ENCODE measurements around the gene ANK2.

The ANK2 gene

GRCh38 chr4:113094802-113095201 lies 45.3 kb downstream of the ANK2 start:
- DNase-seq (ENCODE audit: low read depth), result no peak

DNA sequence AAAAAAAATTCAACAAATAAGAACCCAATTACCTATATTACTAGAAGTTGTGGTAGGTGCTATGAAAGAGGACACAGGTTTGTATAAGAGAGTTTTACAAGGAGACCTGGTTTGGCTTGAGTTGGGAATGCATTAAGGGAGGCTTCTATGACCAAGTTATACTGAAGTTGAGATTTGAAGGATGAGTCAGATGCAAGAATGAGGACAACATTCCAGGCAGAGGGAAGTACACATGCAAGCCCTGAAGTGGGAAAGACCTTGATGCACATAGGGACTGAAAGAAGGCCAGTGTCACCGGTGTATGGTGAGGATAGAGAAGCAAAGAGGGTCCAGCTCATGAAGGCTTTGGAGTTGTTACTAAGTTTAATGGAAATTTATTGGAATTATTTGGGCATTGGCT lies 52.2 kb downstream of the ANK2 start:
- no peak for DNase-seq (ENCODE audit: low read depth)

- DNase-seq (ENCODE audit: low read depth), result no peak
Measured at GRCh38 chr4:113103556-113103955, 54.1 kb downstream of the ANK2 start.

GRCh38 chr4:113106108-113106507 lies 56.7 kb downstream of the ANK2 start:
- DNase-seq (ENCODE audit: low read depth), result no peak

DNA sequence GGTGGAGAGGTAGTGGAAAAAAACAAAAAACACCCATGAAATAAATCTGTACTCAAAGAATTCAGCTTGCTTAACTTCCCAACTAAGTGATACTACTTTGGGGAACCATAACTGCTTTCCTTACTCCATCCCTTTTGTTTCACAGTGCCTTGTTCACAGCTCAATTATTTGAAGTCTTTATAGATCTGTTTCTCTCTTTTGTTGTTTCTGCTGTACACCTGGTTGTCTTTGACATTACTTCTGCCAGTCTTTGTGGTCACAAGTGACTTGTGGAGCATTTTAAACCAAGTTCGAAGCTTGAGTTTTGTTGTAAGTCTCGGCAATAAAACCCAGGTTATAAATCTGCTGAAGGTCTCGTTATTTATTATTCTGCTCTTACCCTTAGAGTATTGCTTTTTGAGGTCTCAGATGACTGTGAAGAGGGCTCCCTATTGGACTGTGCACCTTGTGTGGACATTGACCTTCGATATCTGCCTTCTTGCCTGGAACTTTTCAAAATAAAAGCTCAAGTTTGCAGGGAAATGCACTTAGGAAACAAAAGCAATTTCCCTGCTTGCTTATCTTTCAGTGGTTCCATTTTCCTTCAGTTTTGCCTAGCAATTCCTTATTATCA lies 59.8 kb downstream of the ANK2 start:
- no peak for DNase-seq (ENCODE audit: low read depth)

- no peak for DNase-seq (ENCODE audit: low read depth)
Measured at GRCh38 chr4:113112338-113112978, 63.0 kb downstream of the ANK2 start.

DNA sequence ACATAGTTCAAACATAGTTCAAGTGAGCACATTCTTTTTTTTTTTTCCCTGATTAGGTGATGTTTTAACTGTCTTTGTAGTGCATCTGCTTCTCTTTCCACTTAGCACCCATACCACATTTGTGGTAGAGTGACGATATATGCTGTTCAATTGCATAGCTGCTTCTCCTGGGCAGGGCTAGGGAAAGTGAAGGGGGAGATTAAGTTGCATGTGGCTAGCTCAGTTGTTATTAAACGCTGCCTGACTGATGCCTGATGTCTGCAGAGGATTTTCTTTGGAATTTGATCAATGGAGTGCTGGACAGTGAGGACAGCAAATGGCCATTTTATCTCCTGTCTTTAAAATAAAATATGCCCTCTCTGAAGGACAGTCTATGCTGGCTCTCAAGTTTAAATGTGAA lies 63.7 kb downstream of the ANK2 start:
- no peak for DNase-seq (ENCODE audit: low read depth)

DNA sequence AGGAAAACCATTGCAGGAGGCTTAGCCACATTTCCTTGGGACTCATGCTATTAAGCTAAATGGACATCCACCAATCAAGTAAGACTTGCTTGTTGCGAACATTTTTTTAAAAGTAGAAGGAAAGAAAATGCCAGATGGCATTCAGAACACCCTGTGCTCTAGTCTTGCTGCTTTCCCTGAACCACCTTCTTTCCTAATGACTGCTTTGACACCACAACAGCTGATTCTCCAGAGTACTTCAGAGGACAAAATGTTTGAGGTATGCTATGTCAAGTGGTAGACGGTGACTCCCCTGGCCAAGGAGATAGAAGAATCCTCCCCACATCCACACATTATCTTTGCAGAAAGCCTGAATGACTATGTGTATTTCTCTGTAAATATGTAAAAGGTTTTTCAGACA lies 65.4 kb downstream of the ANK2 start:
- no peak for DNase-seq (ENCODE audit: low read depth)

DNA sequence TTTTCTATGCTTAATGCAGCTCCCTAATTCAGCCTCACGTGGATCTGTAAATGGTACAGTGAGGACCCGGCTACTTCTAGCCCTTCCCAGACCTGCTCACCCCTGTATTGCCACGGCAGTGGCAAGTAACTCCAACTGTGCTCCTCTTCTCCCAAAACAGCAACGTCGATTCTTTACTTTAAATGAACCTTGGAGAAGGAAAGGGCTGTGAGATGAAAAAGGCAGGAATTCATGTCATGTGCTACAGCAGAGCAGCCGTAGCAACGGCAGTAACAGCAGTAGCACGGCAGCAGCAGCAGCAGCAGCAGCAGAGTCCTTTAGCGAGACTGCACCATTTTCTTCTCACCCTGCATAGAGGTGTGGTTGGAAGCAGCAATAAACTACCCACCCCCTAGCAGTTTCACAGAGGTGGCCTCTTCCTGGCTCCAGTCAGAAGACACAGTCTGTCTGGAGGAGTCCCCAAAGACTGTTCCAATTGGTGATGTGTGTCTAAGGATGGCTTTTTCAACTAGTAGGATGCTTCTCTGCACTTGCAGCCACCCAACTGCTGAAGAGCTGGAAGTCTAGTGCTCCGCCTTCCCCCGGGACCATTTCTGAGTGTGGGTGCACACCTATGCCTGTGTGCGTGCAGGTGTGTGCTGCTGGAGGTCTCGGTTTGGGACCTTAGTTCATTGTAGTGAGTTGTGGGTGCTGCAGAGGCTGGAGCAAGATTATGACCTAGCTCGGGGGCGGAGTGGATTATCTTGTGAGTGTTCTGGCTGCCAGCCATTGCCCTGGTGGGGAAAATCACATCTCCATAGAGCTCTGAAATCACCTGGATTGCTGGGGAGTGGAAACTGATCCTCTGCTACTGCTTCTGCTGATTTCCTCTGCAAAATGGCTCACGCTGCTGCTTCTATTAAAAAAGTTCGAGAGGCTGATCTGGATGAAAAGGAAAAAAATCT lies 67.2 kb downstream of the ANK2 start:
- DNase-seq (ENCODE audit: low read depth), result no peak

DNA sequence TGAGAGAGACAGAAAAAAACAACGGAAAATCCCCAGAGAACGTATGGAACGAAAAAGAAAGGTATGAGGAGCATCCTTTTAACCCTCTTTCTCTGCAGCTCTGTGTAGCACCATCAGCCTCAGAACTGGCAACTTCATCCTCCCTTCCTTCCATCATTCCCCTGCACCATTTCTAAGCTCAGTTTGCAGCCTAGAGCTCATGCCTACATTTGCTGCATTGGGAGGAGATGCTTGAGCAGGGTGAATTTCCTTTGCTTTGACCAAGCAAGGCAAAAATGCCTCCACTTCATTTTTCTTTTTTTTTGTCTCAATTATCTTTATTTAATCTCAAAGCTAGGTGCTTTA lies 67.9 kb downstream of the ANK2 start:
- DNase-seq (ENCODE audit: low read depth), result no peak

DNA sequence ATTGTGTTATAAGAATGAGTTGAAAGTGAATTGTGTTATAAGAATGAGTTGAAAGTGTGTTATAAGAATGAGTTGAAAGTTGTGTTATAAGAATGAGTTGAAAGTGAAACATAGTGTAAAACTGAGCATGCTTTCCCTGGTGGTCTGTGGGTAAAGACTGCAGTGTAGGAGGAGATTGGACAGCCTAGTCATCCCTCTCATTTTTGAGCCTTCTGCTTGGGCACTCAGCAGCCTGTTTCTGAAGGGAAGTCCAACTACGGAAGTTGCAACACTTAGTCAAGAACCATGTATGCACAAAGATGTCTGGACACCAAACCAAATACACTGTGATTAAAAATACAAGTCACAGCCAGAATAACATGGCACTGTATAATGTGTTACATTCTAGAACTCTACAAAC lies 72.6 kb downstream of the ANK2 start:
- DNase-seq (ENCODE audit: low read depth), result no peak

- DNase-seq (ENCODE audit: low read depth), result no peak
Measured at GRCh38 chr4:113125418-113125817, 76.0 kb downstream of the ANK2 start.

DNA sequence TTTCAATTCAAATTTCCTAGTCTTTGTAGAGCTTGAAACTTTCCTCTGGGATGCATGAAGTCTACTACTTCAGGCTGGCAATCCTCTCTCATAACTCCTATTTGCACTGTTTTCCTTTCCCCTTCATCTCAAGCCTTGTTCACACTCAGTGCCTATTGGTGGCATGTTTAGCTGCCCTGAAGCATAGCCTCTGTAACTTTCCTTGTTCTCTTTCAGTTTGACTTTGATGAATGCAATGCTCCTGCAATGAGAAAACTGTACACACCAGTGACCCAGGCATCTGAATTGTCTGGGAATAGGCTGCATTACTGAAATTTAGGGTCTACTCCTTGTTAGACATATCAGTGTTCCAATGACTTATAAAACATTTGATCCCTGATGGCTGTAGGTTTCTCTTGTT lies 81.7 kb downstream of the ANK2 start:
- DNase-seq (ENCODE audit: low read depth), result no peak

- DNase-seq (ENCODE audit: low read depth), result no peak
Measured at GRCh38 chr4:113131621-113132020, 82.2 kb downstream of the ANK2 start.

DNA sequence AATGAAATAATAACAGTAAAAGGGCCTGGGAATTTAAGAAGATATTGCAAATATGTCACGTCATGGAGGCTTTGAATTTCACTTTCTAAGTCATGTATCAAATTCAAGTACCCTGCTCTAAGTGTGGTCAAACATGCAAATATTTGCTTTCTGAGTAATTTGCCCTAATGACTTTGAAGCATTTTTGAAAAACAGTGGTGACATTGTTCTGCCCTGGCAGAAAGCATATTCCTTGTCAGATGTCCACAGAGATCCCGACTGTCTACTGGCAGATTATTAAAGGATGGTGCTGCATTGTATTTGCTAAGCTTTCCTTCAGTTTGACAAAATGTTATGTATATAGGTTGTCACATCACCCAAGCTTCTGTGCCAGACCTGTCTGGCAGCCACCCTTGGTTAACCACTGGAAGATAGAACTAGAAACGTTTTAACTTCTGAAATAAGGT lies 92.5 kb downstream of the ANK2 start:
- no peak for DNase-seq (ENCODE audit: low read depth)

DNA sequence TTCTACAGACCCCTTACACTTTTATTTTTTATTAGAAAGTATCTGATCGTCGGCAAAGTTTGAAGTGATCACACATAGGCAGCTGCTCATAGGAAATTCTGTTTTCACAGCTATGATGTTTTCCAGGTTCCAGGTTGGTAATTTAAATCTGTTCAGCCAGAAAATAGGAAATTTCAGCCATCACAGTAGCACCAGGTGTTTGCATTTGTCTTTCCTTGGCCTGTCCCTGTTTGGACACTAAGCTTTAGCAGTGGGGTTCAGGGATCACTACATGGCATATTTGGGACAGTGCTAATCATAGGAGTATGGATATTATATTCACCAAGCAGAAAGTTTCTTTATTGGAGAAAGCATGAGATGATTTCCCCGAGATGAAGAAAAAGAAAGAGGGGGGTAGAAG lies 92.9 kb downstream of the ANK2 start:
- DNase-seq (ENCODE audit: low read depth), result no peak

- no peak for DNase-seq (ENCODE audit: low read depth)
Measured at GRCh38 chr4:113144091-113144490, 94.6 kb downstream of the ANK2 start.

GRCh38 chr4:113145147-113145518 lies 95.7 kb downstream of the ANK2 start:
- DNase-seq (ENCODE audit: low read depth), result no peak

- no peak for DNase-seq (ENCODE audit: low read depth)
Measured at GRCh38 chr4:113145519-113146291, 96.3 kb downstream of the ANK2 start.

DNA sequence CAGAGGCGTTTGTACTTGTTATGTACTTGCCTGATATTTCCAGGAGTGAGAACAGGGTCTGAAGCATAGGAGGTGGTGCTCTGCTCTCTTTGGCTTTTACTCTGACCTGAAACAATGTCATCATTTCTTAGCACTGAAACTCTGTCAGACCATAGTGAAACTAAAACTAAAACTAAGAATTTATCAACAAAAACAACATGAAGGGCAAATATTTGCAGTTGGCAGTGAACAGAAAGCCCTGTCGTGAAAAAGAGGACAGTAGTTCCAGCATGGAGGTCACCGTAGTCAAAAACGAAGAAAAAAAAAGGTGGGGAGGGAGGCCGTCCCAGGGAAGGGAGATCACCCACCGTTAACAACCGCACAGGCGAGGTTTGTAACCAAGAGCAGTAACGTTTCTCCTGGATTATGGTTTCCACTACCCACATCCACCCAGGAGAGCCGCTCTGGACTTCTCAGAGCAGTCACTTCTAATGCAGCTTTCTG lies 97.5 kb downstream of the ANK2 start:
- DNase-seq (ENCODE audit: low read depth), result no peak

DNA sequence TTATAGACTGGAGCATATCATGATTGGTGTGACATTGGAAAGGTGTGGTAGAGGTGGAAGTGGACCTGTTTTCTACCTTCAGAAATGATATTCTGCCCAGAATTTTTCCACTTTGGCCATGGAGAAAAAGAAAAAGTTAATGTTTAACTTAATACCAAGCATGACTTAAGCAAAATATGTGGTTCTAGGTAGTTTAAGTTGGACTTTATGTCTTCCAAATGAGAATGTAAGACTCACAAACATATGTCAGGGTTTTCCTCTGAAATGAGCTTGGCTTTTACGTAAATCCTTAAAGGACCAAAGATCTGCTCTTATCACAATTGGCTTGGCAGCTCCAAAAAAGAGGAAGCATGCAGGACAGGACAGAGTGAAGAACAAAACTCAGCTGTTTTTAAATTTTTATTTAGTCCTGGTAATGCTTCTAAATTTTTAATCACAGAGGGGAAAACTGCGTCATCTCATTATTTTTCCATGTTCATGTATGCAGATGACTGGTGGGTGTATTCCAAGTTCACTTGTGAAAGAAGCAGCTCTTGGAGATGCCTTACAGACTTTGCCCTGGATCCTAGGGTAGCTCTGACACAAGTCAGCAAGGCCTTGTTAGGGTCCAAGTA lies 98.2 kb downstream of the ANK2 start:
- DNase-seq (ENCODE audit: low read depth), result no peak

- no peak for DNase-seq (ENCODE audit: low read depth)
Measured at GRCh38 chr4:113148925-113149324, 99.5 kb downstream of the ANK2 start.

All from CMK (cell line).